ENCODE measurements around the gene ZFAND3.

The ZFAND3 gene

DNA sequence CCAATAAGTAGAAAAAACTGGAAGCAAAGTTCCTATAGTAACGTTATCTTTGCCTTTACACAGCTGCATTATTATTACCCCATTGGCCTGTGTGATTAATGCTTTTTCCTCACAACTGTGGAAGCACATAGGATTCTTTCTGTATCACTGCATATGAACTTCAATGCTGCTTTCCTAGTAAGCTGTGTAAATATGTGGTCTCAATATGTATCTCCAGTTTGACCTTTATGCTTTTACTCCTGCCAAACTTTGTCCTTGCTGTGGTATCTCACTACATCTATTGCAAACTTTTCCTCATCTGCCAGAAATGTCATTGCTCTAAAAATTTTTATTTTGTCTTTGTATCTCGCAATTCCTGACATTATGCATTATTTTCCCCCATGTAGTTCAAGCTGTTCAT lies 168.6 kb downstream of the ZFAND3 start:
- Histone ChIP-seq H3K4me1 (ENCODE audit: insufficient read depth, low read length, severe bottlenecking) (no peaks in the 10 kb centered on the region), H3K79me2 (ENCODE audit: insufficient read depth, low read length) (no peaks in the 10 kb centered on the region), H3F3A (ENCODE audit: insufficient read depth, low read length) (no peaks in the 10 kb centered on the region), H3K9me3 (ENCODE audit: low read length) (no peaks in the 10 kb centered on the region), H3K36me3 (ENCODE audit: insufficient read depth, low read length) (no peaks in the 10 kb centered on the region), H4K20me1 (ENCODE audit: insufficient read depth, low read length) (peaks cover 3% of the 10 kb centered on the region; the same call in 1 of the 2 replicates), H2AFZ (ENCODE audit: low read length) (no peak overlapping the region), H3K9me2 (ENCODE audit: low read depth, low read length) (no peaks in the 10 kb centered on the region), H3K4me3 (ENCODE audit: low read depth, low read length, poor library complexity, severe bottlenecking) (no peak overlapping the region), H3K27me3 (ENCODE audit: insufficient read depth, low read length) (no peaks in the 10 kb centered on the region), H3K9ac (ENCODE audit: low read length) (no peak overlapping the region), H3K27ac (ENCODE audit: low read depth, low read length, poor library complexity, severe bottlenecking) (no peak overlapping the region), H3K4me2 (ENCODE audit: low read length) (no peak overlapping the region)
- TF ChIP-seq EZH2 (IDR thresholded peaks at IDR 0.05; ENCODE audit: borderline replicate concordance, low read length) (no peak), CTCF (IDR thresholded peaks at IDR 0.05; ENCODE audit: low read length) (no peak)

- H3K36me3 ChIP-seq (ENCODE audit: insufficient read depth, low read length), result no peaks in the 10 kb centered on the region
- H3K27me3 ChIP-seq (ENCODE audit: insufficient read depth, low read length), result no peaks in the 10 kb centered on the region
- H3K4me2 ChIP-seq (ENCODE audit: low read length), result no peak overlapping the region
- H4K20me1 ChIP-seq (ENCODE audit: insufficient read depth, low read length), result peaks cover 3% of the 10 kb centered on the region; the same call in 1 of the 2 replicates
- no peaks in the 10 kb centered on the region for H3F3A ChIP-seq (ENCODE audit: insufficient read depth, low read length)
- no peaks in the 10 kb centered on the region for H3K9me3 ChIP-seq (ENCODE audit: low read length)
- H3K4me1 ChIP-seq (ENCODE audit: insufficient read depth, low read length, severe bottlenecking), result no peaks in the 10 kb centered on the region
- no peak overlapping the region for H2AFZ ChIP-seq (ENCODE audit: low read length)
- H3K9ac ChIP-seq (ENCODE audit: low read length), result no peak overlapping the region
- no peaks in the 10 kb centered on the region for H3K9me2 ChIP-seq (ENCODE audit: low read depth, low read length)
- H3K27ac ChIP-seq (ENCODE audit: low read depth, low read length, poor library complexity, severe bottlenecking), result no peak overlapping the region
- no peak for TF ChIP-seq EZH2 (IDR thresholded peaks at IDR 0.05; ENCODE audit: borderline replicate concordance, low read length)
- no peak for TF ChIP-seq CTCF (IDR thresholded peaks at IDR 0.05; ENCODE audit: low read length)
- H3K79me2 ChIP-seq (ENCODE audit: insufficient read depth, low read length), result no peaks in the 10 kb centered on the region
- no peak overlapping the region for H3K4me3 ChIP-seq (ENCODE audit: low read depth, low read length, poor library complexity, severe bottlenecking)
Measured at GRCh38 chr6:37988696-37989095, 169.2 kb downstream of the ZFAND3 start.

DNA sequence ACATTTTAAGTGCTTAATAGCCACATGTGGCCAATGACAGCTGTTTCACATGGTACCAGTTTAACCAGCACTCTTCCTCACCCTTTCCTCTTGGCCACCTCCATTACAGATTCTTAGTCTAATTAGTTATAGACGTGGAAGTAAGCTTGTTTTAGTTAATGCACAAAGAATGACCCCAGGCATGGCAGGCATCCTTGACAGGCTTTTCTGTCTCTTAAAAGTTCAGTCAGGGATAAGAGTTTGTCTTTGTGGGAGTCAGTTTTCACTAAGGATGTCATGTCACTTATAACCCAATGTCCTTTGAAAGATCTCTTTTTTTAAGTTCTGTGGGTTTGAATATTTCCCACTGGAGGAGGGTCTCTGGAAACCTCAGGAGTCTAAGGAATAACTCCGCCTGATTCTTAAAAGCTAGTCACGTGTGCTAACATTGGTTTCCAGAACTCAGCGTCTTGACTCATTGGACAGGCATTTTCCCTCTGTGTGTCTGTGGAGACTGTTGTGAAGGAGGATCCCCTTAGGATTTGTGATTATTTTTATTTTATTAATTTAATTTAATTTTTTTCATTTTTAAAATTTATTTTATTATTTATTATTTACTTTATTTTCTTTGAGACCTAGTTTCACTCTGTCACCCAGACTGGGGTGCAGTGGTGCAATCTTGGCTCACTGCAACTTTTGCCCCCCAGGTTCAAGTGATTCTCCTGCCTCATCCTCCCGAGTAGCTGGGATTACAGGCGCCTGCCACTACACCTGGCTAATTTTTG lies 171.4 kb downstream of the ZFAND3 start:
- H2AFZ ChIP-seq (ENCODE audit: low read length), result no peak overlapping the region
- TF ChIP-seq CTCF (IDR thresholded peaks at IDR 0.05; ENCODE audit: low read length) (no peak), EZH2 (IDR thresholded peaks at IDR 0.05; ENCODE audit: borderline replicate concordance, low read length) (no peak)
- no peaks in the 10 kb centered on the region for H3K4me1 ChIP-seq (ENCODE audit: insufficient read depth, low read length, severe bottlenecking)
- no peak overlapping the region for H3K4me2 ChIP-seq (ENCODE audit: low read length)
- H3K9me2 ChIP-seq (ENCODE audit: low read depth, low read length), result no peaks in the 10 kb centered on the region
- no peaks in the 10 kb centered on the region for H3K79me2 ChIP-seq (ENCODE audit: insufficient read depth, low read length)
- H3K9ac ChIP-seq (ENCODE audit: low read length), result no peak overlapping the region
- no peak overlapping the region for H3K4me3 ChIP-seq (ENCODE audit: low read depth, low read length, poor library complexity, severe bottlenecking)
- no peaks in the 10 kb centered on the region for H3F3A ChIP-seq (ENCODE audit: insufficient read depth, low read length)
- peaks cover 3% of the 10 kb centered on the region; the same call in 1 of the 2 replicates for H4K20me1 ChIP-seq (ENCODE audit: insufficient read depth, low read length)
- no peaks in the 10 kb centered on the region for H3K27me3 ChIP-seq (ENCODE audit: insufficient read depth, low read length)
- no peaks in the 10 kb centered on the region for H3K36me3 ChIP-seq (ENCODE audit: insufficient read depth, low read length)
- H3K27ac ChIP-seq (ENCODE audit: low read depth, low read length, poor library complexity, severe bottlenecking), result no peak overlapping the region
- H3K9me3 ChIP-seq (ENCODE audit: low read length), result no peaks in the 10 kb centered on the region

All from OCI-LY1 (cell line).